ENCODE data around the gene SACS. TPM values are rescaled to one million over a fixed set of nuclear protein-coding genes. Genes with fewer than 3 reads are reported as not detected.

Gene SACS
- 1 to 10 TPM; 1.9 to 2.1 TPM for polyA plus RNA-seq

GRCh38 chr13:23433171-23434153 lies at the start of gene SACS:
Gene SACS, minus strand, starts transcription at chr13:23433702. Its CDS starts 22,463 bp downstream, at chr13:23411239.
- Histone ChIP-seq H3K36me3 (ENCODE audit: control insufficient read depth in 2 of 2, insufficient read depth in 2 of 2, low read length in 1 of 2) (no peaks in the 10 kb centered on the region), H3K4me3 (ENCODE audit: low read depth in 1 of 2, low read length in 2 of 2) (peak within 1 kb of the TSS; percentile 33 to 49), H3K27me3 (ENCODE audit: control insufficient read depth in 1 of 2, insufficient read depth in 2 of 2, low read length in 2 of 2) (no peaks in the 10 kb centered on the region), H3K27ac (ENCODE audit: low read depth in 2 of 2, low read length in 1 of 2) (peak within 1 kb of the TSS; percentile 7 to 57), H3K9me3 (ENCODE audit: control insufficient read depth in 2 of 2, insufficient read depth in 1 of 2, low read depth in 1 of 2, low read length in 1 of 2) (no peaks in the 10 kb centered on the region), H3K4me1 (ENCODE audit: control insufficient read depth in 2 of 2, insufficient read depth in 2 of 2, low read length in 1 of 2) (no peaks in the 10 kb centered on the region)
- WGBS, 2 donors = 17% methylated on average over 26 of the region's 26 CpGs

- Histone ChIP-seq H3K4me1 (ENCODE audit: control insufficient read depth in 2 of 2, insufficient read depth in 2 of 2, low read length in 1 of 2) (no peaks in the 10 kb centered on the region), H3K27me3 (ENCODE audit: control insufficient read depth in 1 of 2, insufficient read depth in 2 of 2, low read length in 2 of 2) (no peaks in the 10 kb centered on the region), H3K36me3 (ENCODE audit: control insufficient read depth in 2 of 2, insufficient read depth in 2 of 2, low read length in 1 of 2) (no peaks in the 10 kb centered on the region), H3K9me3 (ENCODE audit: control insufficient read depth in 2 of 2, insufficient read depth in 1 of 2, low read depth in 1 of 2, low read length in 1 of 2) (peaks cover 0 to 3% of the 10 kb centered on the region in 2 donors), H3K27ac (ENCODE audit: low read depth in 2 of 2, low read length in 1 of 2) (no peak overlapping the region), H3K4me3 (ENCODE audit: low read depth in 1 of 2, low read length in 2 of 2) (no peak overlapping the region)
- 69 to 74% methylated on average over 1 of the region's 1 CpG for WGBS, 2 donors
Measured at GRCh38 chr13:23480324-23480723, 46.8 kb upstream of the SACS start.

GRCh38 chr13:23477101-23477500 lies 43.6 kb upstream of the SACS start:
- H3K27me3 ChIP-seq (ENCODE audit: control insufficient read depth in 1 of 2, insufficient read depth in 2 of 2, low read length in 2 of 2) = no peaks in the 10 kb centered on the region
- H3K36me3 ChIP-seq (ENCODE audit: control insufficient read depth in 2 of 2, insufficient read depth in 2 of 2, low read length in 1 of 2) = no peaks in the 10 kb centered on the region
- no peak overlapping the region for H3K27ac ChIP-seq (ENCODE audit: low read depth in 2 of 2, low read length in 1 of 2)
- no peak overlapping the region for H3K4me3 ChIP-seq (ENCODE audit: low read depth in 1 of 2, low read length in 2 of 2)
- no peaks in the 10 kb centered on the region for H3K4me1 ChIP-seq (ENCODE audit: control insufficient read depth in 2 of 2, insufficient read depth in 2 of 2, low read length in 1 of 2)
- H3K9me3 ChIP-seq (ENCODE audit: control insufficient read depth in 2 of 2, insufficient read depth in 1 of 2, low read depth in 1 of 2, low read length in 1 of 2) = peaks cover 0 to 3% of the 10 kb centered on the region in 2 donors

- Histone ChIP-seq H3K4me1 (ENCODE audit: control insufficient read depth in 2 of 2, insufficient read depth in 2 of 2, low read length in 1 of 2) (no peaks in the 10 kb centered on the region), H3K36me3 (ENCODE audit: control insufficient read depth in 2 of 2, insufficient read depth in 2 of 2, low read length in 1 of 2) (no peaks in the 10 kb centered on the region), H3K27me3 (ENCODE audit: control insufficient read depth in 1 of 2, insufficient read depth in 2 of 2, low read length in 2 of 2) (no peaks in the 10 kb centered on the region), H3K27ac (ENCODE audit: low read depth in 2 of 2, low read length in 1 of 2) (no peak overlapping the region), H3K4me3 (ENCODE audit: low read depth in 1 of 2, low read length in 2 of 2) (no peak overlapping the region), H3K9me3 (ENCODE audit: control insufficient read depth in 2 of 2, insufficient read depth in 1 of 2, low read depth in 1 of 2, low read length in 1 of 2) (no peaks in the 10 kb centered on the region)
- 86 to 93% methylated on average over 5 of the region's 5 CpGs for WGBS, 2 donors
Measured at GRCh38 chr13:23473221-23473620, 39.7 kb upstream of the SACS start.

GRCh38 chr13:23472189-23472588 lies 38.7 kb upstream of the SACS start:
- no peaks in the 10 kb centered on the region for H3K27me3 ChIP-seq (ENCODE audit: control insufficient read depth in 1 of 2, insufficient read depth in 2 of 2, low read length in 2 of 2)
- no peaks in the 10 kb centered on the region for H3K36me3 ChIP-seq (ENCODE audit: control insufficient read depth in 2 of 2, insufficient read depth in 2 of 2, low read length in 1 of 2)
- H3K9me3 ChIP-seq (ENCODE audit: control insufficient read depth in 2 of 2, insufficient read depth in 1 of 2, low read depth in 1 of 2, low read length in 1 of 2) = no peaks in the 10 kb centered on the region
- WGBS, 2 donors = 80 to 86% methylated on average over 4 of the region's 4 CpGs
- H3K4me1 ChIP-seq (ENCODE audit: control insufficient read depth in 2 of 2, insufficient read depth in 2 of 2, low read length in 1 of 2) = peaks cover 0 to under 1% of the 10 kb centered on the region in 2 donors
- no peak overlapping the region for H3K27ac ChIP-seq (ENCODE audit: low read depth in 2 of 2, low read length in 1 of 2)
- no peak overlapping the region for H3K4me3 ChIP-seq (ENCODE audit: low read depth in 1 of 2, low read length in 2 of 2)

GRCh38 chr13:23470790-23471614 lies 37.5 kb upstream of the SACS start:
- WGBS, 2 donors = 61 to 73% methylated on average over 7 of the region's 7 CpGs
- H3K27me3 ChIP-seq (ENCODE audit: control insufficient read depth in 1 of 2, insufficient read depth in 2 of 2, low read length in 2 of 2) = no peaks in the 10 kb centered on the region

GRCh38 chr13:23469951-23470421 lies 36.5 kb upstream of the SACS start:
- 36 to 43% methylated on average over 9 of the region's 9 CpGs for WGBS, 2 donors

More at GRCh38 chr13:23470790-23471614, 37.5 kb upstream of the SACS start:
- H3K27ac ChIP-seq (ENCODE audit: low read depth in 2 of 2, low read length in 1 of 2) = no peak overlapping the region
- no peaks in the 10 kb centered on the region for H3K9me3 ChIP-seq (ENCODE audit: control insufficient read depth in 2 of 2, insufficient read depth in 1 of 2, low read depth in 1 of 2, low read length in 1 of 2)
- no peaks in the 10 kb centered on the region for H3K36me3 ChIP-seq (ENCODE audit: control insufficient read depth in 2 of 2, insufficient read depth in 2 of 2, low read length in 1 of 2)
- H3K4me3 ChIP-seq (ENCODE audit: low read depth in 1 of 2, low read length in 2 of 2) = no peak overlapping the region
- peaks cover 0 to 4% of the 10 kb centered on the region in 2 donors for H3K4me1 ChIP-seq (ENCODE audit: control insufficient read depth in 2 of 2, insufficient read depth in 2 of 2, low read length in 1 of 2)

GRCh38 chr13:23468811-23469210 lies 35.3 kb upstream of the SACS start:
- H3K9me3 ChIP-seq (ENCODE audit: control insufficient read depth in 2 of 2, insufficient read depth in 1 of 2, low read depth in 1 of 2, low read length in 1 of 2) = no peaks in the 10 kb centered on the region
- no peaks in the 10 kb centered on the region for H3K36me3 ChIP-seq (ENCODE audit: control insufficient read depth in 2 of 2, insufficient read depth in 2 of 2, low read length in 1 of 2)
- H3K4me1 ChIP-seq (ENCODE audit: control insufficient read depth in 2 of 2, insufficient read depth in 2 of 2, low read length in 1 of 2) = peaks cover 0 to 6% of the 10 kb centered on the region in 2 donors
- H3K27me3 ChIP-seq (ENCODE audit: control insufficient read depth in 1 of 2, insufficient read depth in 2 of 2, low read length in 2 of 2) = no peaks in the 10 kb centered on the region
- WGBS, 2 donors = 56 to 66% methylated on average over 3 of the region's 3 CpGs
- no peak overlapping the region for H3K4me3 ChIP-seq (ENCODE audit: low read depth in 1 of 2, low read length in 2 of 2)
- no peak overlapping the region for H3K27ac ChIP-seq (ENCODE audit: low read depth in 2 of 2, low read length in 1 of 2)

More at GRCh38 chr13:23469951-23470421, 36.5 kb upstream of the SACS start:
- no peak overlapping the region for H3K4me3 ChIP-seq (ENCODE audit: low read depth in 1 of 2, low read length in 2 of 2)
- H3K36me3 ChIP-seq (ENCODE audit: control insufficient read depth in 2 of 2, insufficient read depth in 2 of 2, low read length in 1 of 2) = no peaks in the 10 kb centered on the region
- H3K4me1 ChIP-seq (ENCODE audit: control insufficient read depth in 2 of 2, insufficient read depth in 2 of 2, low read length in 1 of 2) = peaks cover 0 to 6% of the 10 kb centered on the region in 2 donors
- H3K27me3 ChIP-seq (ENCODE audit: control insufficient read depth in 1 of 2, insufficient read depth in 2 of 2, low read length in 2 of 2) = no peaks in the 10 kb centered on the region
- no peaks in the 10 kb centered on the region for H3K9me3 ChIP-seq (ENCODE audit: control insufficient read depth in 2 of 2, insufficient read depth in 1 of 2, low read depth in 1 of 2, low read length in 1 of 2)
- H3K27ac ChIP-seq (ENCODE audit: low read depth in 2 of 2, low read length in 1 of 2) = peak overlapping the region in 1 of 2 donors; percentile 7

- Histone ChIP-seq H3K27ac (ENCODE audit: low read depth in 2 of 2, low read length in 1 of 2) (no peak overlapping the region), H3K9me3 (ENCODE audit: control insufficient read depth in 2 of 2, insufficient read depth in 1 of 2, low read depth in 1 of 2, low read length in 1 of 2) (no peaks in the 10 kb centered on the region), H3K36me3 (ENCODE audit: control insufficient read depth in 2 of 2, insufficient read depth in 2 of 2, low read length in 1 of 2) (no peaks in the 10 kb centered on the region), H3K27me3 (ENCODE audit: control insufficient read depth in 1 of 2, insufficient read depth in 2 of 2, low read length in 2 of 2) (no peaks in the 10 kb centered on the region), H3K4me1 (ENCODE audit: control insufficient read depth in 2 of 2, insufficient read depth in 2 of 2, low read length in 1 of 2) (peaks cover 0 to 6% of the 10 kb centered on the region in 2 donors), H3K4me3 (ENCODE audit: low read depth in 1 of 2, low read length in 2 of 2) (no peak overlapping the region)
- WGBS, 2 donors = 90 to 91% methylated on average over 3 of the region's 3 CpGs
Measured at GRCh38 chr13:23467932-23468278, 34.4 kb upstream of the SACS start.
